Lower leg skin (tissue), 4 donors: ENCODE data around the gene MFAP3L. TPM values are rescaled to one million over a fixed set of nuclear protein-coding genes. Genes with fewer than 3 reads are reported as not detected.

Experiments
- DNase-seq, 2 donors: peaks; one replicate each; pipeline ENCODE4 v3.0.0-alpha.2; 2019; ENCODE audit warnings: low spot score in 2 of 2
- H3K4me3 ChIP-seq: fragments of 200-600 bp; sonication (generic); 2 replicates; pipeline ENCODE4 v1.5.1; 2017; ENCODE audit warnings: mild to moderate bottlenecking, low read depth; ENCODE audit not compliant: poor library complexity, severe bottlenecking
- POLR2A ChIP-seq, 2 donors: fragments of 450-650 bp; IDR thresholded peaks; one replicate each; pipeline ENCODE4 v1.6.1; 2016 to 2017; ENCODE audit warnings: antibody characterized with exemption in 2 of 2, mild to moderate bottlenecking in 1 of 2, moderate library complexity in 1 of 2
- WGBS, 2 donors: methylation state at CpG; one replicate each; pipeline ENCODE4 v1.1.5; 2018; 5-methylcytosine and 5-hydroxymethylcytosine counted together
- intact Hi-C: fragments of 100-400 bp; cut with DNase I; formaldehyde crosslinking; loops from one replicate; pipeline ENCODE4 v1.15.0; 2023; ENCODE audit warnings: low total_unique reads
- total RNA-seq, 4 donors: library from RNA; depleted of rRNA; stranded (reverse); fragments of >200 nt; gene quantifications; one replicate each; pipeline ENCODE4 v1.1.0, GENCODE V29; 2016
- TF ChIP-seq, protein P1 (sequence below), 3 donors: fragments of 450-650 bp; IDR thresholded peaks; one replicate each; pipeline ENCODE4 v1.5.1; 2016; ENCODE audit warnings: antibody characterized with exemption in 3 of 3, mild to moderate bottlenecking in 3 of 3, moderate library complexity in 2 of 3

MFAP3L gene
- total RNA-seq, 4 donors from 2014 or later, result 93.6 to 110 (median 97.9) TPM

DNA sequence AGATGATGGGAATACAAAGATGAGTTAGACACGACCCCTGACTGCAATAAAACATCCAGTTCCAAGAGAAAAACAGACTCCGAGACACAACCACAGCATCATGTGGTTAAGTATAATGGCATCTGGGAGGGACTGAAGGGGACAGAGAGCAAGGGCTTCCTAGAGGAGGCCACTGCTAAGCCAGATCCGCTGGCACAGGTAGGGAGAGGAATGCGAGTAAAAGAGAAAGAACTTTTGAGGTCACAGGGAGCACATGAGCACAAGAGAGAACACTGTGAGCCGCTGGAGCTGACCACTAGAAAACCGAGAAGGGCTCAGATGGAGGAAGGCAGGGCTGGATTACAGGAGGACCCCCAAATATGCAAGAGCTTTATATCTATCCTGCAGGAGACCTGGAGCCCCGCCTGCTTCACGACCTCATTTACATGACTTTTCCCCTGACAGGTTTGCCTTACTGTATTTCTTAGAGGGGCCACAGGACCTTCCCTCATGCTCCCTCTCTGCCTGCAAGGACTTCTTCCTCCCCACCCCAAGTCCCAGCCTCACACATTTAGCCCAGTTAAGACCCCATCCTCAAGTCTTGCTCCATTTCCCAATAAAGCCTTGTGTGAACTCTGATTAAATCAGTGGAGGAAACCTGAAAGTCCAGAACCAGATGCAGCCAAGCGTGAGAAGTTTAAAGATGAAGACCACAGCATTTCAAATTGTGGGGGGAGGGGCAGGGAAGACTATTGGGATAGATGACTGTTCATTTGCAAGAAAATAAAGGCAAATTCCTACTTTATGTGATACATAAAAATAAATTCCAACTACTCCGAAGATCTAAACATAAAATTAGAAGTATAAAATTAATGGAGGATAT is 29.6 kb downstream of the MFAP3L start:
- WGBS, 2 donors, result 78 to 79% methylated on average over 10 of the region's 10 CpGs
- no peak for DNase-seq
- intact Hi-C loops, result no loop called here
- TF ChIP-seq POLR2A (IDR thresholded peaks at IDR 0.05), result no peak
- TF ChIP-seq, protein P1, sequence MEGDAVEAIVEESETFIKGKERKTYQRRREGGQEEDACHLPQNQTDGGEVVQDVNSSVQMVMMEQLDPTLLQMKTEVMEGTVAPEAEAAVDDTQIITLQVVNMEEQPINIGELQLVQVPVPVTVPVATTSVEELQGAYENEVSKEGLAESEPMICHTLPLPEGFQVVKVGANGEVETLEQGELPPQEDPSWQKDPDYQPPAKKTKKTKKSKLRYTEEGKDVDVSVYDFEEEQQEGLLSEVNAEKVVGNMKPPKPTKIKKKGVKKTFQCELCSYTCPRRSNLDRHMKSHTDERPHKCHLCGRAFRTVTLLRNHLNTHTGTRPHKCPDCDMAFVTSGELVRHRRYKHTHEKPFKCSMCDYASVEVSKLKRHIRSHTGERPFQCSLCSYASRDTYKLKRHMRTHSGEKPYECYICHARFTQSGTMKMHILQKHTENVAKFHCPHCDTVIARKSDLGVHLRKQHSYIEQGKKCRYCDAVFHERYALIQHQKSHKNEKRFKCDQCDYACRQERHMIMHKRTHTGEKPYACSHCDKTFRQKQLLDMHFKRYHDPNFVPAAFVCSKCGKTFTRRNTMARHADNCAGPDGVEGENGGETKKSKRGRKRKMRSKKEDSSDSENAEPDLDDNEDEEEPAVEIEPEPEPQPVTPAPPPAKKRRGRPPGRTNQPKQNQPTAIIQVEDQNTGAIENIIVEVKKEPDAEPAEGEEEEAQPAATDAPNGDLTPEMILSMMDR (IDR thresholded peaks at IDR 0.05), result no peak
- no peak overlapping the region for H3K4me3 ChIP-seq

- no peak overlapping the region for H3K4me3 ChIP-seq
- no peak for DNase-seq
- WGBS, 2 donors, result 79 to 85% methylated on average over 9 of the region's 9 CpGs
- intact Hi-C loops, result no loop called here
- TF ChIP-seq, protein P1 (IDR thresholded peaks at IDR 0.05), result no peak
- TF ChIP-seq POLR2A (IDR thresholded peaks at IDR 0.05), result no peak
These were observed 32.7 kb downstream of the MFAP3L start for GRCh38 chr4:169993531-169993930.

DNA sequence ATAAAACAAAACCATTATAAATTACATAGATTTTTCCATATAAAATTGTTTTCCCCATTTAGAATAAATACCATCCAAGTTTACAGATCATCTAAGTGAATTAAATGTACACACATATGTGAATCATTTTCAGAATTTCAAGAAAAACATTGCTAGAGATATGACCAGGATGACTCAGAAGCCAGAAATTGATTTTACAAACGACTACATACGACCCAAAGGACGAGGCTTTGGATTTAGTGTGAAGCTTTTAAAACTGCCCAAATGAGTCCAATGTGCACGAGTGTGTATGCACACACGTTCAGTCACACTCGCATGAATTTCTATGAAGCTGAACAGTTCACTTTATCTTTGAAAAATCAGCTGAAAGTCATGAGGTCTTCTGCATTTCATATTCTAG is 37.9 kb downstream of the MFAP3L start:
- no peak for TF ChIP-seq POLR2A (IDR thresholded peaks at IDR 0.05)
- TF ChIP-seq, protein P1 (IDR thresholded peaks at IDR 0.05), result no peak
- DNase-seq, result no peak
- intact Hi-C loops, result no loop called here
- 76 to 77% methylated on average over 6 of the region's 6 CpGs for WGBS, 2 donors
- no peak overlapping the region for H3K4me3 ChIP-seq

- H3K4me3 ChIP-seq, result no peak overlapping the region
- WGBS, 2 donors, result 74 to 77% methylated on average over 6 of the region's 6 CpGs
- intact Hi-C loops, result no loop called here
- TF ChIP-seq, protein P1 (IDR thresholded peaks at IDR 0.05), result no peak
- DNase-seq, result no peak
These were observed 38.6 kb downstream of the MFAP3L start for GRCh38 chr4:169987327-169988228.

GRCh38 chr4:169986369-169986768 is 39.8 kb downstream of the MFAP3L start:
- H3K4me3 ChIP-seq, result no peak overlapping the region
- no peak for TF ChIP-seq POLR2A (IDR thresholded peaks at IDR 0.05)
- TF ChIP-seq, protein P1 (IDR thresholded peaks at IDR 0.05), result no peak
- 93 to 94% methylated on average over 2 of the region's 2 CpGs for WGBS, 2 donors

More at GRCh38 chr4:169986369-169986768, 39.8 kb downstream of the MFAP3L start:
- intact Hi-C loops, result no loop called here
- DNase-seq, result no peak
